Measurements from ENCODE around the gene SIGLEC7.
"Not testable (repeated sequence)": the region's sequence is repeated elsewhere in the genome, so short reads cannot be mapped to it uniquely, and the experiment has no call there.

The SIGLEC7 gene

GRCh38 chr19:51140441-51140840 is 1.7 kb upstream of the SIGLEC7 start:
- no peak for DNase-seq

DNA sequence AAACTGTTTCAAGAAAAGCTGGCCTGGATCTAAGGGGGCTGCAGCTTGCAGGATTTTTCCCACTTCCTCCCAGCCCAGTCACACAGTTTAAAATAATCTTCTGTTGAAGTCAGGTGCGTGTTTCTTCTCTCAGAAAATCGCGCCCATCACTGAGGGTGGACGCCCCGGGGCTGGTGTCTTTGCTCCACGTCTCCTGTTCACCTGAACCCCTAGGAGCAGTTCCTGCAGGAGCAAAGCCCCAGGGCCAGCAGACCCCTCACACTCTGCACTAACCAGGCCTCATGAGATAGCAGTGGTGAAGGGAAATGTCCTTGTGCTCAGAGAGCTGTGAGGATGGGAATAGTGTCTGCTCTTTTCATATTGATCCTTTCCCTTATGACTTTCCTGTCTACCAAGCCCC is 920 bp upstream of the SIGLEC7 start:
- no peak for DNase-seq

DNA sequence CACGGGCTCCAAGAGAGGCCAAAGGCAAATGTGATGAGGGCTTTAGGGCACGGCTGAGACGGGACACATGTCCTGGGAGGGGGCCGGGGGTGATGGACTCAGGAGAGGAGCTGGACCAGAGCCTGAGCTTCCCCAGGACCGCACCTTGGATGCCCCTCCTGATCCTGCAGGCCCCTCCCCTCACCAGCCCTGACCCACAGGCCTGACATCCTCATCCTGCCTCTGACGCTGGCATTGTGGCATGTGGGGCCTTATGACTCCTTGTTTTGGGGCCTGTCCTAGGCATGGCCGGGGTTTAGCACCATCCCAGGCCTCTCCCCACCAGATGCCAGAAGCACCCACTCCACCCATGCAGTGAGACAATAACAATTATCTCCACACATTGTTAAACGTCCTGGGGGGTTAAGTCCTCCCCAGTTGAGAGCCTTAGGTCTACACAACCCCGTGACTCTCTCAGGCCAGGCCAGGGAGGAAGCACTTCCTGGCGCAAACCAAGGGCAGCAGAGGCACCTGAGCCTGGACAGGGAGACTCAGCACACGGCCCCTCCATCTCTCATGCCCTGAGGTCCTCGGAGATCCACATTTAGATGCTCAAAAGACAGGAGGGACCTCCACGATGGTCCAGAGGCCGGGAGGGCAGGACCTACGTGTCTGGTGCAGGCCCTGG is 841 bp downstream of the SIGLEC7 start:
- not testable (repeated sequence) for DNase-seq

- no peak for DNase-seq
Measured at GRCh38 chr19:51143486-51143885, 1.4 kb downstream of the SIGLEC7 start.

DNA sequence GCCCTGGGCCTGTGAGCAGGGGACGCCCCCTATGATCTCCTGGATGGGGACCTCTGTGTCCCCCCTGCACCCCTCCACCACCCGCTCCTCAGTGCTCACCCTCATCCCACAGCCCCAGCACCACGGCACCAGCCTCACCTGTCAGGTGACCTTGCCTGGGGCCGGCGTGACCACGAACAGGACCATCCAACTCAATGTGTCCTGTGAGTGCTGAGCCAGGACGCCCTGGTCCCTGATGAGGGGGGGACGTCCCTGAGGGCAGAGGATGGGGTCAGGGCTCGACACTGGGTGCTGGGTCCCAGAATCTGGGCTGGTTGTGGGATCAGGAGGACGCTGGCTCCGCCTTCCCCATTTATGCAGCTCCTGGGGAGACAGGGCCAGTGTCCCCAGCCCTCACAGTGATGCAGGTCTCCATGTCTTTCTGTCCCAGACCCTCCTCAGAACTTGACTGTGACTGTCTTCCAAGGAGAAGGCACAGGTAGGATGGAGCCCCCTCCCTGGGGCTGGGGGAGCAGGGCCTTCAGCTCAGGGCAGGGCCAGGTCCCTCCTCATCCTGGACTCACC is 2.5 kb downstream of the SIGLEC7 start:
- no peak for DNase-seq

GRCh38 chr19:51145916-51146493 is 3.9 kb downstream of the SIGLEC7 start:
- DNase-seq, result no peak

GRCh38 chr19:51146751-51147150 is 4.7 kb downstream of the SIGLEC7 start:
- no peak for DNase-seq

- no peak for DNase-seq
Measured at GRCh38 chr19:51147663-51148062, 5.6 kb downstream of the SIGLEC7 start.

DNA sequence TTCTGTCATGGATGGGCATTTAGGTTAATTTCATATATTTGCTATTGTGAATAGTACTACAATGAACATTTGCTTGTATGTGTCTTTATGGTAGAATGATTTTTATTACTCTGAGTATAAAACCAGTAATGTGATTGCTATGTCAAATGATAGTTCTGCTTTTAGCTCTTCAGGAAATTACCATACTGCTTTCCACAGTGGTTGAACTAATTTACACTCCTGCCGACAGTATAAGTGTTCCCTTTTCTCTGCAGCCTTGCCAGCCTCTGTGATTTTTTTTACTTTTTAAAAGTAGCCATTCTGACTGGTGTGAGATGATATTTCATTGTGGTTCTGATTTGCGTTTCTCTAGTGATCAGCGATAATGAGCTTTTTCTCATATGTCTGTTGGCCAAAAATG is 6.5 kb downstream of the SIGLEC7 start:
- DNase-seq, result no peak

GRCh38 chr19:51150627-51151026 is 8.5 kb downstream of the SIGLEC7 start:
- DNase-seq, result no peak

DNA sequence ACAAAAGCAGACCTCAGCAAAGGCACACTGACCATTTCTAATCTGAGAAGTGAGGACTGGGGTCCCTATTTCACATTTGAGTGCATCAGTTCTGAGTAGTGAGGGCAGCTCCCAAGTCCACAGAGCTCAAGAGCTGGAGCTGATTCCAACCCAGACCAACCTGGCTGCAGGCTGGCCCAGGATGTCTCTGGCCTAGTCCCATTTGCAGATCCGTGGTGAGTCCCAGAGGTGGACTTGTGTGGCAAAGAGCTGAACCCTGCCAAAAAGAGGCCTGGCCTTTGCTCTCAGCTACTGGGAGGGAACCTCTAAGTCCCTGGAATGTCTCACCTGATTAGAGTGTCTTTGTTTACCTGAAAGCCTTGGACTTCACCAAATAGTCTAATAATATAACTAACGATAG is 14.6 kb downstream of the SIGLEC7 start:
- DNase-seq, result no peak

- DNase-seq, result no peak
Measured at GRCh38 chr19:51157265-51157664, 15.2 kb downstream of the SIGLEC7 start.

DNA sequence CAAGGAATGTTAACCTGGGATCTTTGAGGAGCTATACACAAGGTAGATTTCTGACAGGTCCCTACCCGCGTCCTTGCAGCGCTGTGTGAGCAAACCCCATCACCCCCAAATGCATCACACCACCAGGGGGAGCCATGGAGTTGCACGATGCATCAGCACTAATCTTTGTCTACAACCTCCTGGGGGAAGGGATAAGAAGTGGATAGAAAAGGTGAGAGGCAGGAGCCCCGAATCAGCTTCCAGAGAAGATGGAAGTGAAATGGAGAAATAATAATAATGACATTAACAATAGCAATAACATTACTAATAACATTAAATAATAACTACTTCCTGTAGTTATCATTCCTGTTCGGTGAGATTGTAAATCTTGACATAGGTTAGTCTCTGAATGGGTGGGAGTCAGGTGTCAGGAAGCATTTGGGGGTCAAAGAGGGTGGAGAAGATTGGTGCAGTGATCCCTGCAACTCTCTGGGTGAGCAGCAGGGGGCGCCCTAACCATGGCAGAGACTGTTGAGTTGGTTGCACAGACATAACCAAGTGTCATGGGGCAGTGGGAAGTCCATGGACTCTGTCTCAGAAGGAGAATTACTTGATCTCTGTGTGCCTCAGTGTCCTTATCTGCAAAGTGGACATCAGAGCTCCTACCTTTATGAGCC is 16.5 kb downstream of the SIGLEC7 start:
- peak; percentile 64 to 68 for DNase-seq

DNA sequence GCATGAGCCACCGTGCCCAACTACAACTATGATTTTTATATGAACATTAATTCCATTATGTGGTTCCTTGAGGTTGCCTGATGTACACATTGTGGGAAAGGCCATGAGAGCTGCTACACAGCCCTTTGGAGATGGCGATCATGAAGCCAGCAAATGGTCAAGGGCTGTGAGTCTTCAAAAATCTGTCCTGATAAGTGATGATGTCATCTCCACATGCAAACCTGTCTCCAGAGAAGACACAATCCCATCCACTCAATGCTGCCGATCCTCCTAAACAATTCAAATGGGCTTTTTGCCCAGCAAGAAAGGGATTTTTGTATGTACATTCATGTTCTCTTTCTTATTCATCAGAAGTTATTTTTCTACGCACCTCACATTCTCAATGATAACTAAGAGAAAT is 17.6 kb downstream of the SIGLEC7 start:
- no peak for DNase-seq

DNA sequence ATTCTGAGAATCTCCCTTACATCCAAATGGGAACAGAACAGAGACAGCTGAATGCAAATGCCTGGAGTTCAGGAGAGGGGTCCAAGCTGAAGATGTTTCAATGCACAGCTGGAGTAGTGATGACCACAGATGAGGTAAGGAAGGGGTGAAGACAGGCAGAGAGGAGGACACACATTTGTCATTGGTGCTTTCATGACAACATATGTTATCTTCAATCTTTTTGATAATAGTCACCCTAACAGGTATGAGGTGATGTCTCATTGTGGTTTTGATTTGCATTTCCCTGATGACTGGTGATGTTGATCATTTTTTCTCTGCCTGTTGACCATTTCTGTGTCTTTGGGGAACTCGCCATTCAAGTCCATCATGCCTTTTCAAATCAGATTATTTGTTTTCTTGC is 19.2 kb downstream of the SIGLEC7 start:
- no peak for DNase-seq

DNA sequence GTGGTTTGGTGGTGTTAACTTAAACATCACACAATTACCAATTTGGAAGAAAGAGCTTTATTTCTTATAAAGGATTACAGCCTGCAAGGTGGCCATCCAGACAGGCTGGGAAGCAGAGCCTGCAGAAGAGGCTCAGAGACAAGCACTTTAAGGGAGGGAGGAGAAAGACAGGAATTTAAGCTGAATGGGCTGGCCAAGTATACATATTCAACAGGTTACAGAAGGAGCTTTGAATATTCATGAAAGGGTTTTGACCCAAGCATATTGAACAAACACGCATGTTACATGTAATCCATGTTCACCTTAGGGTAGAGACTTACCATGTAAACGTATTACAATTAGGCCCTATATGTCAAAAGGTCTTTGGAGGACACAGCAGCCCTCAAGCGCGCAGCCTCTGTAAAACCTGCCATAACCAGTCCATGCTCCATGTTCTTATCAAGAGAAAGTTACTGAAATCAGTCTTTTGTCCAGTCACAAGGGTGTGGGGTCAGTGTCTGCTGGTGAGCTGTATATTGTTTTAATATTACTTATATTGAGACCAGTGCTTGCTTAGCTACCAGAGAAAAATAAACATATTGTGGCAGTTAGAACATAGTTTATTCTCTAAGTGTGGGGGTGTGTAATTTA is 19.9 kb downstream of the SIGLEC7 start:
- DNase-seq, result no peak

- DNase-seq, result no peak
Measured at GRCh38 chr19:51163257-51163656, 21.2 kb downstream of the SIGLEC7 start.

DNA sequence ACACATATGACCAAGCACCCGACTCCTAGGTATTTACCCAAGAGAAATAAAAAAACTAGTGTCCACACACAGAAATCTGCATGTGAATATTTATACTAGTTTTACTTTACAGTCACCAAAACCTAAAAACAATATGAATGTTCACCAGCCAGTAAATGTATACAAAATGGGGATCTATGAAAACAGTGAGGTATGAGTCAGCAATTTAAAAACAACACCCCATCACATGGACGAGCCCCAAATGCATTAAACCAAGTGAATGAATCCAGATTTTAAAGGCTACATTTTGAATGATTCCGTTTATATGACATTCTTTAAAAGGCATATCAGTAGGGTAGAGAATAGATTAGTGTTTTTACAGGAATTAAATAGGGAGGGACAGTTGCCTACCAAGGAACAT is 22.1 kb downstream of the SIGLEC7 start:
- DNase-seq, result no peak

DNA sequence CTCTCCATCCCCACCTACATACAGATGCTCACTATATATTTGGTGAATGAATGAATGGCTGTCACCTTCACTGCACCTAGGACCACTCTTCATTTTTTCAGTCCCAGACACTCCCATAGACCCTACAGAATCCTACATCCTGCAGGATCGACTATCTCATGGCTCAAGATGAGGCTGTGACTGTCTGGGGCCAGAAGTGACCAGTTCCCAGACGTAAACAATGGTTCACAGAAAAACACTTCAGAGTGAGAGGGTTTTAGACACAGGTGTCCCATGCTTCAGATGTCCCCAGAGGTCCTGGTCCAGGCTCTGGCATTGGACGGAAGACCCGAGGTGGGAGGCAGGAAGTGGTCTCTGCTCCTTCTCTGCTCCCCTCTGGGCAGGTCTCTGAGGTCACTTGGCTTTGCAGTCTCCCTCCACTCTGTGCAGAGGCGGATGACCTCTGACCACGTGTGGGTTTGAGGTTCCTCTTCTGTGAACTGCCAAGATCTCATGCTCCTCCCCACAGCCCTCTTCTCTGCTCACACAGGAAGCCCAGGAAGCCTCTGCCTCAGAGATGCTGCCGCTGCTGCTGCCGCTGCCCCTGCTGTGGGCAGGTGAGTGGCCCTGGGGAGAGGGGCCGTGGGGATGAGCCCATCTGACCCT is 24.9 kb downstream of the SIGLEC7 start:
- no peak for DNase-seq

- DNase-seq, result no peak
Measured at GRCh38 chr19:51168564-51169282, 26.6 kb downstream of the SIGLEC7 start.

DNA sequence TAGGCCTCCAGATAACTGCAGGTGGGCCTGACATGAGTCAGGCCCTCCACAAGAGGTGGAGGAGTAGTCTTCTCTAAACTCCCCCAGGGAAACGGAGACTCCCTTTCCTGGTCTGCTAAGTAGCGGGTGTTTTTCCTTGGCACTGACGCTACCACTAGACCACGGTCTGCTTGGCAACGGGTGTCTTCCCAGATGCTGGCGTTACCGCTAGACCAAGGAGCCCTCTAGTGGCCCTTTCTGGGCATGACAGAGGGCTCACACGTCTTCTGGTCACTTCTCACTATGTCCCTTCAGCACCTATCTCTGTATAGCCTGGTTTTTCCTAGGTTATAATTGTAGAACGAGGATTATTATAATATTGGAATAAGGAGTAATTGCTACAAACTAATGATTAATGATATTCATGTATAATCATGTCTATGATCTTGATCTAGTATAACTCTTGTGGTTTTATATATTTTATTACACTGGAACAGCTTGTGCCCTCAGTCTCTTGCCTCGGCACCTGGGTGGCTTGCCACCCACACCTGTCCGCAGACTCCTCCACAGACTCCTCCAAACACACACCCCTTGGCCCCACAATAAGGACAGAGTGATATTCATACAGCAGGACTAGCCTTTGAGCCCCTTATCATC is 27.3 kb downstream of the SIGLEC7 start:
- DNase-seq, result peak; percentile 51 to 57

- DNase-seq, result no peak
Measured at GRCh38 chr19:51172223-51172622, 30.1 kb downstream of the SIGLEC7 start.
